Stimulated activated CD4-positive, alpha-beta T cell treated with anti-CD3 and anti-CD28 coated beads, Interleukin-4, amount 100 ng/mL, for 24 hours (primary cell): ENCODE data around the gene SEMA5A.

ENCODE experiments used
- DNase-seq: peaks from one replicate; pipeline ENCODE4 v3.0.0-alpha.2; 2020

SEMA5A gene

GRCh38 chr5:9040475-9040874, 505.4 kb downstream of the SEMA5A start:
- no peak for DNase-seq

- no peak for DNase-seq
Measured at GRCh38 chr5:9037048-9037447, 508.8 kb downstream of the SEMA5A start.

- no peak for DNase-seq
Measured at GRCh38 chr5:9035346-9035745, 510.5 kb downstream of the SEMA5A start.

DNA sequence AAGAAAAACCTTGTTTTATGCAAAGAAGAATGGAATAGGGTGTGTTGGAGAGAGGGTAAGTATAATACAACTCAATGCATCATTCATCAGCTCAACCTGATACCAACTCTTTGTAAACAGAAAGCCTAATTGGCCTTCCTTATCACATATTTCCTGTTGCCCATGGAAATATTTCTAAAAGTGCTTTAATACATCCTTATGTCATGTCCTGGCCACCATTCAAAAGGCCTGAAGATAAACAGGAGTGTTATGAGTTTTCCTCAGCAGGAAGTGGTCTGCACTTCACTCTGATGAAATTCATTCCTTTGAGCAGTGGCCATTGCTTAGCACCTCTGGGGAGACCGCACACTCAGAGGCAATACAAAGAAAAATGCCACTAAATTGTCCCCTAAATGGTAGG, 511.2 kb downstream of the SEMA5A start:
- DNase-seq: no peak

GRCh38 chr5:9033524-9033923, 512.4 kb downstream of the SEMA5A start:
- DNase-seq: no peak

- no peak for DNase-seq
Measured at GRCh38 chr5:9025942-9026341, 519.9 kb downstream of the SEMA5A start.

DNA sequence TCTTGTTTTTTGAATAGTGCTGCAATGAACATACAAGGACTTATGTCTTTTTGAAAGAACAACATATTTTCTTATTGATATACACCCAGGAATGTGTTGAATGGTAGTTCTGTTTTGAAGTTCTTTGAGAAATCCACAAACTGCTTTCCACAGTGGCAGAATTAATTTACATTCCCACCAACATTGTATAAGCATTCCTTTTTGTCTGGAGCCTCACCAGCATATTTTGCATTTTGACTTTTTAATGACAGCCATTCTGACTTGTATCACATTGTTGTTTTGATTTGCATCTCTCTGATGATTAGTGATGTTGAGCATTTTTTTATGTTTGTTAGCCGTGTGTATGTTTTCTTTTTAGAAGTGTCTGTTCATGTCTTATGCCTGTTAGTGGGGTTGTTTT, 524.9 kb downstream of the SEMA5A start:
- no peak for DNase-seq

- no peak for DNase-seq
Measured at GRCh38 chr5:9015937-9016270, 530.0 kb downstream of the SEMA5A start.

DNA sequence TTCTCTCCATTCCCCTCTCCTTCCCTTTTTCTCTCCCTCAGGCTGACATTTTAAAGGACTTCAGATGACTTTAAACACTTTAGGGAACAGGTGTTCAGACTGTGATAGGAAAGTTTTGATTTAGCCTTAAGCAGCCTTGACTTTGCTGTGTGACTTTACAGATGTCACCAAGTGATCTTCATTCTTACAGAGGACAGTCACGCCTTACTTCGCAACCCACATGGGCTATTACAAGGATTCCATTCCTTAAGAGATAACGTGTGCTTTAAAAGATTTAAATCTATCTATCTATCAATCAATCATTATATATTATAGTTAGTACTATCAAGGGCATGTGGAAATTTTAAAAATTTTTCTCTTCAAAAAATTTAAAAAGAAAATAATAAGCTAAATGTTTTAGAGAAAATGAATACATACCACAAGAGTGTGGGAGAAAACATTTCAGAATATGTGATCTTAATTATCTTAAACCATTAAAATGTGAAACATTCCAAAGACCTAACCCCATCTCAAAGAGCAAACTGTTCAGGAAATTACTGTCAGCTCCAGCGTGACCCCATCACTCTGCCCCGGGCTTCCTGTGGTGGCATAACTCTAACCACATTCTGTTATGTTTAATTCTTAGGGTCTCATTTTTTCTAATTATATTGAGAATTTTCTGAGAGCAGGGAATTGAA, 530.5 kb downstream of the SEMA5A start:
- DNase-seq: no peak

- DNase-seq: no peak
Measured at GRCh38 chr5:9013147-9013546, 532.7 kb downstream of the SEMA5A start.

DNA sequence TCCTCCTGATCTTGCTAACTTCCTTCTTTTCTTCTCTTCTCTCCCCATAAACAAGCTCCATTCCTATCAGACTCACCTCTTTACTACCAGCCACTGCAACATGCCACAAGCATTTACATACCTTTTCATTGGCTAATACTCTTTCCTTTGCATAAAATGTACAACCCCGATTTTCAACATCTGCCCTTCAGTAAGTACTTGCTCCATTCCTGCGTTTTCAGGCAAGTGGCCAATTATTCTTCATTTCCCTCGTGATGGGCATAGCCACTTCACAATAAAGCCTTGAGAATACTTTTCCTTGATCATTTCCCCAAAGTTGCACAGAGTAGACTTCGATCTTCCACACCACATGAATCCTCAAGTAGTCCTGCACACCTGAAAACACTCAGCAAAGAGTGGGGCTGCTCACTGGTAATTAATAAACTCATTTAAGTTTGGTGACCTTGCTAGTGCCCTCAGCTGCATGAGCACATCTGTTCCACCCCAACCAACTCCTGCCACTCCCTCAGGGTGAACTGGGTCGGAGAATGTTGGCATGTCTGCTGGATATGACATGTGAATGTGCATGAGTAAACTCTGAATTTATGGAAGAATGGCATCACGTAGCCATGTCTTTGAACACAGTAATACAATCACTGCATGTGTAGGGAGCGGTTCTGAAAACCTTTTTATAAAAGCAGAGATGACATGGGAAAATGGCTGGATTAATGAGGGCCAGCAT, 535.8 kb downstream of the SEMA5A start:
- DNase-seq: no peak

DNA sequence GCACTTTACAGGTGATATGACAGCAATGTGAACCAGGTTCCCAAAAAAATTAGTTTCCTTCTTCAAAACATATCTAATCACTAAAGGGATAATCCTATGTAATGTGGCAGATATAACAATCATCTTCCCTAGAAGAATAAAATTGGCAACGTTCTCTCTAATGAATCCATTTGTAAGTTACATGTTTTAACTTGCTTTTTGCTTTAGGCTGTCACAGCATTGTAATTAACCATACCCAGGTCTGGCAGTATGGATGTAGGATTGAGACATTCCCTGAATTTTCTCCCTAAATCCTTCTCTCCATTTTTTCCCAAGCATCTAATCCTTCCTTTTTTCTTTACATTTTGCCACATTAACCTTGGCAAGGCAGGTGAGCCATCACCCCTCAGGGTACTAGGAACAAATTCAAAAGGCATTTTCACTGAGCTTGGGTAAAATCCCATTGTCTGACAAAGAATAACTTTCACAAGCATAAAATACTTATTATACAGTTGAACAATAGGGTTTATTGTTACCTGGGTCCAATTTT, 548.3 kb downstream of the SEMA5A start:
- DNase-seq: no peak

DNA sequence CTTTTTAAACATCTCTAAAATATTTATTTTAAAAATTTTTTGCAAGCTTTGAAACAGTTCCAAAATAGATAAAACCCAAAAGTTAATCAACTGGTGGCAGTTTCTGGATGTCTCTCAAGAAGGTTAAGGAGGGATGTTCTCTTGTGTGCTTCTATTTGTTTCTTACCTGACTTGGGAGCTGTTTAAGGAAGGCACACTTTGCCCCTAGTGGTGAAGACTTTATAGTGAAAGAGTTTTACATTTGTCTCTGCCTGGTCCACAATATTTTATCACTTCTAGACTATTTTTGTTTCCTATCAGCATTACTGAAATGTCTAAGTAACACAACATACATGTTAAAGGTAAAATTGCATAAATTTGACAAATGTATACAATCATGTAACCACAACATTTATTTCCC, 552.8 kb downstream of the SEMA5A start:
- no peak for DNase-seq
